H9 (cell line): ENCODE data around the gene CCDC34. TPM values are rescaled to one million over a fixed set of nuclear protein-coding genes. Genes with fewer than 3 reads are reported as not detected.

Experiments used
- DNase-seq: peaks from one replicate; pipeline ENCODE4 v3.0.0-alpha.2; 2017
- H2AFZ ChIP-seq: one replicate; pipeline ENCODE4 v1.6.1; 2013; ENCODE audit warnings: mild to moderate bottlenecking, low read length, control low read depth, moderate library complexity
- H2AK5ac ChIP-seq: 2 replicates; pipeline ENCODE4 v1.6.1; 2013; ENCODE audit warnings: low read length, control low read depth, mixed read lengths; ENCODE audit not compliant: insufficient read length
- H2BK120ac ChIP-seq: one replicate; pipeline ENCODE4 v1.6.1; 2013; ENCODE audit warnings: low read depth, mild to moderate bottlenecking, low read length, control low read depth, inconsistent platforms; ENCODE audit not compliant: poor library complexity, severe bottlenecking
- H2BK12ac ChIP-seq: 2 replicates; pipeline ENCODE4 v1.6.1; 2013; ENCODE audit warnings: low read length, control low read depth, mixed read lengths, low read depth; ENCODE audit not compliant: insufficient read length
- H2BK15ac ChIP-seq: 2 replicates; pipeline ENCODE4 v1.6.1; 2013; ENCODE audit warnings: low read depth, low read length, control low read depth
- H2BK20ac ChIP-seq: one replicate; pipeline ENCODE4 v1.6.1; 2013; ENCODE audit warnings: low read depth, mild to moderate bottlenecking, low read length, control low read depth, inconsistent platforms; ENCODE audit not compliant: poor library complexity, severe bottlenecking
- H2BK5ac ChIP-seq: 2 replicates; pipeline ENCODE4 v1.6.1; 2013; ENCODE audit warnings: low read length, control low read depth, mixed read lengths; ENCODE audit not compliant: insufficient read length
- H3K14ac ChIP-seq: 2 replicates; pipeline ENCODE4 v1.6.1; 2013; ENCODE audit warnings: low read length, control low read depth; ENCODE audit not compliant: insufficient read depth
- H3K18ac ChIP-seq: 2 replicates; pipeline ENCODE4 v1.6.1; 2013; ENCODE audit warnings: low read depth, mild to moderate bottlenecking, mixed read lengths, low read length, control low read depth; ENCODE audit not compliant: insufficient read length
- H3K23ac ChIP-seq: 2 replicates; pipeline ENCODE4 v1.6.1; 2013; ENCODE audit warnings: low read length, control low read depth, mixed read lengths, low read depth; ENCODE audit not compliant: insufficient read length
- H3K23me2 ChIP-seq: 2 replicates; pipeline ENCODE4 v1.6.1; 2013; ENCODE audit warnings: low read depth, mild to moderate bottlenecking, mixed read lengths, low read length, control low read depth; ENCODE audit not compliant: insufficient read length, poor library complexity, severe bottlenecking
- H3K27ac ChIP-seq: 2 replicates; pipeline ENCODE4 v1.5.1; 2013; ENCODE audit warnings: low read length, control low read depth, mixed read lengths, low read depth; ENCODE audit not compliant: insufficient read length
- H3K27me3 ChIP-seq: 2 replicates; pipeline ENCODE4 v1.6.1; 2013; ENCODE audit warnings: low read length, control low read depth, inconsistent platforms; ENCODE audit not compliant: insufficient read depth
- H3K4ac ChIP-seq: 2 replicates; pipeline ENCODE4 v1.6.1; 2013; ENCODE audit warnings: low read depth, mild to moderate bottlenecking, control low read depth, inconsistent platforms, low read length, moderate library complexity
- H3K4me1 ChIP-seq: 2 replicates; pipeline ENCODE4 v1.6.1; 2013; ENCODE audit warnings: low read length, control low read depth, inconsistent platforms; ENCODE audit not compliant: insufficient read depth
- H3K4me2 ChIP-seq: 2 replicates; pipeline ENCODE4 v1.6.1; 2013; ENCODE audit warnings: low read length, control low read depth, mixed read lengths; ENCODE audit not compliant: insufficient read length, insufficient read depth
- H3K56ac ChIP-seq: 2 replicates; pipeline ENCODE4 v1.6.1; 2013; ENCODE audit warnings: low read depth, mild to moderate bottlenecking, mixed read lengths, low read length, control low read depth; ENCODE audit not compliant: insufficient read length
- H3K79me1 ChIP-seq: 2 replicates; pipeline ENCODE4 v1.6.1; 2013; ENCODE audit warnings: low read depth, mild to moderate bottlenecking, moderate library complexity, low read length, control low read depth, inconsistent platforms; ENCODE audit not compliant: insufficient read depth, poor library complexity, severe bottlenecking
- H3K79me2 ChIP-seq: 2 replicates; pipeline ENCODE4 v1.6.1; 2013; ENCODE audit warnings: low read length, control low read depth, inconsistent platforms; ENCODE audit not compliant: insufficient read depth
- H3K9ac ChIP-seq: 2 replicates; pipeline ENCODE4 v1.6.1; 2013; ENCODE audit warnings: low read length, control low read depth, mixed read lengths; ENCODE audit not compliant: insufficient read length; ENCODE audit errors: extremely low read depth
- H3K9me3 ChIP-seq: one replicate; pipeline ENCODE4 v1.6.1; 2013; ENCODE audit warnings: low read depth, low read length, inconsistent platforms; ENCODE audit not compliant: control insufficient read depth
- H3T11ph ChIP-seq: one replicate; pipeline ENCODE4 v1.6.1; 2013; ENCODE audit warnings: mild to moderate bottlenecking, low read length, control low read depth, inconsistent platforms
- H4K20me1 ChIP-seq: one replicate; pipeline ENCODE4 v1.6.1; 2013; ENCODE audit not compliant: control insufficient read depth, insufficient read length, insufficient read depth
- H4K5ac ChIP-seq: 2 replicates; pipeline ENCODE4 v1.6.1; 2013; ENCODE audit warnings: low read depth, mild to moderate bottlenecking, mixed read lengths, low read length, control low read depth; ENCODE audit not compliant: insufficient read length
- H4K8ac ChIP-seq: replicated peaks from 2 replicates; pipeline ENCODE4 v1.6.1; 2013; ENCODE audit warnings: low read length, control low read depth, mixed read lengths, low read depth; ENCODE audit not compliant: insufficient read length
- H4K91ac ChIP-seq: 2 replicates; pipeline ENCODE4 v1.6.1; 2013; ENCODE audit warnings: low read depth, mild to moderate bottlenecking, moderate library complexity, mixed read lengths, low read length, control low read depth; ENCODE audit not compliant: insufficient read length
- H3K27ac Mint-ChIP-seq, 3 experiments: 2 replicates in 2 of 3; 3 replicates in 1 of 3; pipeline ENCODE4 v1.8.0; 2020 to 2021; ENCODE audit warnings: mixed read lengths in 3 of 3, mild to moderate bottlenecking in 1 of 3, moderate library complexity in 1 of 3
- H3K27me3 Mint-ChIP-seq: 2 replicates; pipeline ENCODE4 v1.8.0; 2021; ENCODE audit warnings: low read depth, mild to moderate bottlenecking, moderate library complexity, mixed read lengths
- H3K36me3 Mint-ChIP-seq, 3 experiments: 2 replicates in 2 of 3; 3 replicates in 1 of 3; pipeline ENCODE4 v1.8.0; 2020 to 2021; ENCODE audit warnings: low read depth in 3 of 3, mixed read lengths in 3 of 3; ENCODE audit not compliant: insufficient read depth in 1 of 3
- H3K4me1 Mint-ChIP-seq, 2 experiments: 2 replicates each; pipeline ENCODE4 v1.8.0; 2020; ENCODE audit warnings: mixed read lengths in 2 of 2
- H3K4me3 Mint-ChIP-seq, 2 experiments: 2 replicates in 1 of 2; 3 replicates in 1 of 2; pipeline ENCODE4 v1.8.0; 2020 to 2021; ENCODE audit warnings: mild to moderate bottlenecking in 2 of 2, mixed read lengths in 2 of 2, moderate library complexity in 1 of 2
- H3K9me3 Mint-ChIP-seq, 2 experiments: 2 replicates in 1 of 2; 3 replicates in 1 of 2; pipeline ENCODE4 v1.8.0; 2020; ENCODE audit warnings: mild to moderate bottlenecking in 2 of 2, mixed read lengths in 2 of 2, moderate library complexity in 1 of 2
- WGBS: extraction: QIAGEN DNeasy Blood & Tissue Kit; methylation state at CpG from one replicate; pipeline ENCODE4 v1.1.7; 2013; ENCODE audit warnings: missing lambda C conversion rate, low lambda C conversion rate, mixed read lengths; ENCODE audit not compliant: insufficient read length; ENCODE audit errors: extremely low coverage; 5-methylcytosine and 5-hydroxymethylcytosine counted together
- total RNA-seq: library from RNA; stranded (reverse); gene quantifications from 2 replicates; pipeline ENCODE4 v1.2.1, GENCODE V29; 2021
- TF ChIP-seq, protein P1 (sequence below): fragments of 200-600 bp; sonication (generic); conservative IDR thresholded peaks from 3 replicates; pipeline ENCODE4 v1.8.0; 2021; ENCODE audit warnings: antibody characterized with exemption, mild to moderate bottlenecking

CCDC34 gene
- total RNA-seq, 1 experiment from 2014 or later: 25.2 TPM

DNA sequence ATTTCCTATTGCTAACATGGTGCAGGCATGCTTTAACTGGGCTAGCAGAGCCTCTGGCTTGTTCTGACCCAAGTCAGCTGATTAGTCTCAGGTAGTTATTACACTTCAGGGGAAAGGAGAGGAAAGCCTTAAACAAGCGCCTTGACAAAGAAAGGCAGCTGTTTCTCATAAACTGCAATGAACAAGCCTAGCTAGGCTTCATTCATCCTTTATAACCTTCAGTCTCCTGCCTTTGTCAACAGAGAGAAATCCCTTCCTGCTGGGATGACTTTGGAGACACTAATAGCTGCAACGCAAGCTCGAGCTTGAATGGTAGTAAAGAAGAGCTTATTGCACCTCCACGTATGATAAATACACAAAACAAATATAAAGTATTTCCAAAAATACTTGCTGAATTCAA, 68.4 kb downstream of the CCDC34 start:
- Histone ChIP-seq H2BK20ac (no peak overlapping the region), H4K5ac (no peak overlapping the region), H2BK120ac (no peak overlapping the region), H2BK5ac (no peak overlapping the region), H3K56ac (no peak overlapping the region), H3K27me3 (no peaks in the 10 kb centered on the region), H4K91ac (no peak overlapping the region), H3K23me2 (no peaks in the 10 kb centered on the region), H2AFZ (no peak overlapping the region), H3K14ac (no peak overlapping the region), H3K23ac (no peak overlapping the region), H4K20me1 (peaks cover 2% of the 10 kb centered on the region), H3K4ac (no peak overlapping the region), H2BK12ac (no peak overlapping the region), H3K9me3 (peaks cover 14% of the 10 kb centered on the region), H2AK5ac (no peak overlapping the region), H3K9ac (no peak overlapping the region), H3K18ac (no peak overlapping the region), H3K27ac (no peak overlapping the region), H4K8ac (no peak overlapping the region), H3K4me1 (no peaks in the 10 kb centered on the region), H3K79me2 (no peaks in the 10 kb centered on the region), H3K79me1 (no peaks in the 10 kb centered on the region), H3K4me2 (no peak overlapping the region), H2BK15ac (no peak overlapping the region), H3T11ph (no peak overlapping the region)
- Mint-ChIP-seq H3K9me3 (peaks cover 30 to 34% of the 10 kb centered on the region in 2 experiments), H3K27ac (no peak overlapping the region), H3K27me3 (no peaks in the 10 kb centered on the region; the same call in 1 of the 2 replicates), H3K36me3 (peaks cover 24 to 34% (median 28%) of the 10 kb centered on the region in 3 experiments), H3K4me3 (no peak overlapping the region), H3K4me1 (peaks cover 17% of the 10 kb centered on the region in 2 experiments)
- TF ChIP-seq, protein P1, sequence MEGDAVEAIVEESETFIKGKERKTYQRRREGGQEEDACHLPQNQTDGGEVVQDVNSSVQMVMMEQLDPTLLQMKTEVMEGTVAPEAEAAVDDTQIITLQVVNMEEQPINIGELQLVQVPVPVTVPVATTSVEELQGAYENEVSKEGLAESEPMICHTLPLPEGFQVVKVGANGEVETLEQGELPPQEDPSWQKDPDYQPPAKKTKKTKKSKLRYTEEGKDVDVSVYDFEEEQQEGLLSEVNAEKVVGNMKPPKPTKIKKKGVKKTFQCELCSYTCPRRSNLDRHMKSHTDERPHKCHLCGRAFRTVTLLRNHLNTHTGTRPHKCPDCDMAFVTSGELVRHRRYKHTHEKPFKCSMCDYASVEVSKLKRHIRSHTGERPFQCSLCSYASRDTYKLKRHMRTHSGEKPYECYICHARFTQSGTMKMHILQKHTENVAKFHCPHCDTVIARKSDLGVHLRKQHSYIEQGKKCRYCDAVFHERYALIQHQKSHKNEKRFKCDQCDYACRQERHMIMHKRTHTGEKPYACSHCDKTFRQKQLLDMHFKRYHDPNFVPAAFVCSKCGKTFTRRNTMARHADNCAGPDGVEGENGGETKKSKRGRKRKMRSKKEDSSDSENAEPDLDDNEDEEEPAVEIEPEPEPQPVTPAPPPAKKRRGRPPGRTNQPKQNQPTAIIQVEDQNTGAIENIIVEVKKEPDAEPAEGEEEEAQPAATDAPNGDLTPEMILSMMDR: no peak
- no peak for DNase-seq
- no CpG with 5 or more reads among the region's 4 CpGs for WGBS
